Fibroblast of peridontal ligament (primary cell): ENCODE results near the gene STMN3.
A peak's percentile ranks its signal among the peaks of the same experiment; 100 is the strongest.
"Not testable (repeated sequence)": the region's sequence is repeated elsewhere in the genome, so short reads cannot be mapped to it uniquely, and the experiment has no call there.

Source experiments
- DNase-seq: peaks from one replicate; pipeline ENCODE4 v3.0.0-alpha.2; 2010; ENCODE audit errors: extremely low read depth

Gene STMN3

DNA sequence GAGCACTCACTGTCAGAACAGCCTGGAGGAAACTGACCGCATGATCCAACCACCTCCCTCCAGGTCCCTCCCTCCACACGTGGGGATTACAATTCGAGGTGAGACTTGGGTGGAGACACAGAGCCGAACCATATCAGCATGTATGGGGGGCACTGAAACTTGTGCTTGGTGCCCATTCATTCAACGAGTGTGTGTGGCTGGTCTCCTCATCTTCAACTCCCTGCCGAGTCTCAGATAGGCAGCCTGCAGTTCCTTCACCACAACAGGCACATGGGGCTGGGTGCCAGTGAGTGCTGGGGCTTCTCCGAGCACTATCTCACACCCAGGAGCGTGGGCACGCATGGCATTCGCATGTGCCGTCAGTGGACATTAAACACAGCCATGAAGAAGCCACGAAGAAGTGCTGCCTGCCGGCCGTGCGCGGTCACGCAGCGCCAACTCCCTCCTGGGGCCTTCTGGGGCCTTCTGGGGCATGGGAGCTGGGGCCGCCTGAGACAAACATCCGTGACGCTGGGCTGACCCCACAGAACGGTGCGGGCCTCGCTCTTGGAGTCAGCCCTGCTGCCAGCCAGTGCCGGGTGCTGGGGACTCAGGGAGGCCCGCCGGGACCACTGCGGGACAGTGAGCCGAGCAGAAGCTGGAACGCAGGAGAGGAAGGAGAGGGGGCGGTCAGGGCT lies 4.2 kb upstream of the STMN3 start:
- no peak for DNase-seq

DNA sequence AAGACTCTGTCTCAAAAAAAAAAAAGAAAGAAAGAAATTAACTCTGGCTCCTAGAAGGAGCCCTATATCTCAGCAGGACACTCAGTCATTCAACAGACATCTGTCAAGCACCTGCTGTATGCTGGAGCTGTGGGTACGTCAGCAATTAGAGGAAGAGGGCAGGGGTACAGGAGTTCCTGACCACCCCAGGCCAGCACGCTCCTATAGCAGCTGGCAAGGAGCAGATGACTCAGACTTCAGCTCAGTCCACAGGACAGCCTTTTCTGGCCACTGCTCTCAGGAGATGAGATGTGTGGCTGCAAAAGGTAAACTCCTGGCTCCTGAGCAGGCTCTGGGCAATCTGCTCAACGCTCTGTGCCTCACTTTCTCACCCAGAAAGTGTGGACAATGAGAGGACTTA lies 3.2 kb upstream of the STMN3 start:
- no peak for DNase-seq

DNA sequence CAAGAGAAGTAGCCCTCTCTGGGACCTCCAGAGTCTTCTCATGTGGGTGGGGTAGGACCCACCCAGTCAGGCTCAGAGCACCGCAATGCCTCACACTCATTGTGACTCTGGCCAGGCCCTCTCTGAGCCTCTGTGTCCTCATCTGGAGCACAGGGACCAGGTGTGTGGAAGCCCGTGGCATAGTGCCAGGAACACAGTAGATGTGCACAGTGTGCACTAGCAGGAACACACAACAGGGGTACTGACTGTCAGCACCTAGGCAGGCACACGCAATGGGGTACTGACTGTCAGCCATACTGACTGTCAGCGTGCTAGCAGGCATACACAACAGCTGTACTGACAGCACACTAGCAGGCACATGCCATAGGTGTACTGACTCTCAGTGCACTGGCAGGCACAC lies 2.0 kb upstream of the STMN3 start:
- DNase-seq = no peak

DNA sequence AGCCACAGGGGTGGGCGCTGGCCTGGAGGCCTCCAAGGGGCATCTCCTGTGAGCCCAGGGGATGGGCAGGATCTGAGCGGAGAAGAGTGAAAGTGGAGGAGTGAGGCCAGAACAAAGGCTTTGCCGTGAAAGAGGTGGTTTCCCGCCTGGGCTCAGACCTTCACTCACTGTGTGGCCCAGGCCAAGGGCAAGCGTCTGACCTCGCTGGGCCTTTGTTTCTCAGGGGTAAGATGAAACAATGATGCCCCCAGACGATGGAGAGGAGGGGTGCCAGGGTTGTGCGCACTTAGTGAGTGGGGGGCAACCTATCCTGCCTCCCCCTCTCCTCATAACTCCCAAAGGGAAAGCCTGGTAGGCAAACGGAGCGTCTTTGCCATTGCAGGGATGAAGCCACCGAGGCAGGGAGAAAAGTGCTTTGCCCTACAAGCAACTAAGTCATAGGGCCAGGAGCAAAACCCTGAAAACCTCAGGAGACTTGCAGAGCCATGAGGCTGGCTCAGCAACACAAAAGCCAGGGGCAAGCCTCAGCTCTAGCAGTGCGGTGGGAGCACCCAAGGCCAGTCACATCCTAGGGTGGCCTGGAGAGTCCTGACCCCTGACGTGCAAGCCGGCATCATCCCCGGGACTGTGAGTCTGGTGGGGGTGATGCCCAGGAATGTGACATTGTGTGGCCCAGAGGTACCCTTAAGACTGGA lies 897 bp upstream of the STMN3 start:
- DNase-seq = no peak

GRCh38 chr20:63652192-63652980 lies 838 bp downstream of the STMN3 start:
- DNase-seq = no peak

- no peak for DNase-seq
Observed at GRCh38 chr20:63651942-63652191, 1.4 kb downstream of the STMN3 start.

GRCh38 chr20:63650486-63650885 lies 2.7 kb downstream of the STMN3 start:
- DNase-seq = not testable (repeated sequence)

- DNase-seq = no peak
Observed at GRCh38 chr20:63648895-63649589, 4.2 kb downstream of the STMN3 start.

DNA sequence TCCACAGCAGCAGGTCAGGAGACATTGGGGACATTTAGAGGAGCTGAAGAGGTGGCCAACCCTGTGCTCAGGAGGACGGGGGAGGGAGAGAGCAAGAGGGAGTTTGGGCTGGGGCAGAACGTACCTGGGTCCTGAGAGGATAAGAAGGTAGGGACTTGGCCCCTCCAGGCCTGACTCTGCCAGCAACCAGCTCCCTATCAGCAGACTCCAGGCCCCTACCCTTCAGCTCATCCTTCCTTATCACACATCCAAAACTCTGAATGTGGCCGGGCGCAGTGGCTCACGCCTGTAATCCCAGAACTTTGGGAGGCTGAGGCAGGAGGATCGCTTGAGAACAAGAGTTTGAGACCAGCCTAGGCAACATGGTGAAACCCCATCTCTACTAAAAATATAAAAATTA lies 5.0 kb downstream of the STMN3 start:
- DNase-seq = no peak

DNA sequence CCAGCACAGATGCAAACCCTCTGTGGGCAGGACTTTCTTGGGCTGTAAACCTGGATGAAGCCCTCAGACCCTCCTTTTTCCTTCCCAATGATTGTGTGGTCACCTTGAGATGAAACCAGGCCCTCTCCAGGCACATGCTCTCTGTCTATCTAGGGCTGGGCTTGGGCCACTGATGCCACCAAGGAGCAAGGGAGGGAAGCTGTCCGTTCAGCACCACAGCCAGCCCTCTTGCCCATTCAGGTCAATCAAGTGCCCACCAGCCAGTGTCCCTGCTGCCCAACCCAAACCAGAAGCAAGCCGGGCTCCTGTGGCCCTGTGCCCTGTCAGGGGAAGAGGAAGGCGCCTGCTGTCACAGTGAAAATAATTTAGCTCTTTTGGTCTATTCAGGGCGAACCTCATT lies 8.0 kb downstream of the STMN3 start:
- DNase-seq = no peak

DNA sequence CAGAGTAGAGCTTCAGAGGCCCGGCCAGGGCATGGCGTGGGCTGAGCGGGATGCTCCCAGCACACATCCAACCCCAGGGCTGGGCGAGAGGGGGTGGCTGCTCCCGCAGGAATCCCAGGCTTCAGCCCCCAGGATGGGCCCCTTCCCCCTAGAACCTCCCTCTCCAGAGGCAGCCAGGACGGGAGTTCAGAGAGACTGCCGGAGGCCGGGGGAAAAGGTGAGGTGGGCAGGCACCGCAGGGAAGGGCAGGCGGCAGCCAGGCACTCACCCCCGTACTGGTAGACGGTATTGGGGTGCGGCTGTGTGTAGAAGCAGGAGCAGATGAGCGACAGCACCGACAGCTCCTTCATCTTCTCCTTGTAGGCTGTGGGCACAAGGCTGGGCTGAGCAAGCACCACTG lies 9.3 kb downstream of the STMN3 start:
- DNase-seq = no peak

GRCh38 chr20:63643499-63643898 lies 9.7 kb downstream of the STMN3 start:
- no peak for DNase-seq

DNA sequence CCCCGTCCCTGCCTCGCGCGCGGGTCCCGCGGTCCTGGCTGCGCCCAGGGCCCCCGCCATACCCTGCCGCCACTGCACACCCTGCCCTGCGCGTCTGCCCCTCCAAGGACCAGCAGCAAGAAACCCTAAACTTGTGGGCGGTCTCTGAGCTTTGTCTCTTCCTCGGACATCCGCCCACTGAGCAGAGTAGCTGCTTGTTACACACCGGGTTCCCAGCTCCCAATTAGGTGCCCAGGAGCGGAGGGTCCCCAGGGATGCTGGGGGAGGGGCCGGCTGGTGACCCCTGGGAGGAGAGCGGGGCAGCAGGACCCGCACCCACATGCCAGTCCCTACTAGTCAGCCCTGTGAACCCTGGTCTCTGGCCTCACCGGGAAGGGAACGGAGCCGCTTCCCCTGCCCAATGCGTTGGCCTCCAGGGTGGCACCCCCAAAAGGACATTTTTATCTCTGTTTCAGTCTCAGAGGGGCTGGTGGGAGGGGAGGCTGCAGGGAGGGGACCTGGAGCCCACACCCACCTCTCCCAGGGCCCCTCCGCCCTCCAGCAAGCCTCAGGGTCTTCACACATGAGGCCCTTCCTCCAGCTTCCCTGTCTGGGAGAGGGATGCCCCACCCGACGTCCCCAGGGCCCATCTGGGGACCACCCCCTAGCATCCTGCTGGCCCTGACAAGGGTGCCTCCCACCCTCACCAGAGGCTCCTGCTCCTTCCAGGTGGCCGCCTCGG lies 10.5 kb downstream of the STMN3 start:
- DNase-seq = no peak

DNA sequence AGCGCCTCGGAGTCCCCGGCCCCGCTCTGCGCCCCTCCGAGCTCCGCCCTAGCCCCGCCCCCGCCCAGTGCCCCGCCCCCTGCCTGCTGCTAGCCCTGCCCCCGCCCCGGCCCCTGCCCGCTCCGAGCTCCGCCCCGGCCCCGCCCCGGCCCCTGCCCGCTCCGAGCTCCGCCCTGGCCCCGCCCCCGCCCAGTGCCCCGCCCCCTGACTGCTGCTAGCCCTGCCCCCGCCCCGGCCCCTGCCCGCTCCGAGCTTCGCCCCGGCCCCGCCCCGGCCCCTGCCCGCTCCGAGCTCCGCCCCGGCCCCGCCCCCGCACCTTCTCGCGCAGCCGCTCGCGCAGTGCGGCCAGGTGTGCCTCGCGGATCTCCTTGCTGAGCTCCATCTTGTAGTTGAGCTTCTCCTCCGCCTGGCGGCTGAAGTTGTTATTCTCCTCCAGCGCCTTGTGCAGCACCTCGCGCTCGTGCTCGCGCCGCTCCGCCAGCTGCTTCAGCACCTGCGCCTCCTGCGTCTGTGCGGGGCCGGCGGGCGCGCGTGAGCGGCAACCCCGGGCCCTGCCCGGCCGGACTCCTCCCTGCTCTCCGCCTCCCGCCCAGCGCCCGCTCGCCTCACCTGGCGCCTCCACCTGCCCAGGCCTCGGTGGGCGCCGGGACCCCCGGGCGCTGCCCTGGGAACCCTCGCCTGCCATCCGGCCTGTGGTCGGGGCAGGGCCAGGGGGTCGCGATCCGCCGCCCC lies 11.3 kb downstream of the STMN3 start:
- DNase-seq = peak; percentile 46

- no peak for DNase-seq
Observed at GRCh38 chr20:63641146-63641791, 12.0 kb downstream of the STMN3 start.

- not testable (repeated sequence) for DNase-seq
Observed at GRCh38 chr20:63640686-63641085, 12.5 kb downstream of the STMN3 start.

- DNase-seq = no peak
Observed at GRCh38 chr20:63640086-63640485, 13.1 kb downstream of the STMN3 start.

DNA sequence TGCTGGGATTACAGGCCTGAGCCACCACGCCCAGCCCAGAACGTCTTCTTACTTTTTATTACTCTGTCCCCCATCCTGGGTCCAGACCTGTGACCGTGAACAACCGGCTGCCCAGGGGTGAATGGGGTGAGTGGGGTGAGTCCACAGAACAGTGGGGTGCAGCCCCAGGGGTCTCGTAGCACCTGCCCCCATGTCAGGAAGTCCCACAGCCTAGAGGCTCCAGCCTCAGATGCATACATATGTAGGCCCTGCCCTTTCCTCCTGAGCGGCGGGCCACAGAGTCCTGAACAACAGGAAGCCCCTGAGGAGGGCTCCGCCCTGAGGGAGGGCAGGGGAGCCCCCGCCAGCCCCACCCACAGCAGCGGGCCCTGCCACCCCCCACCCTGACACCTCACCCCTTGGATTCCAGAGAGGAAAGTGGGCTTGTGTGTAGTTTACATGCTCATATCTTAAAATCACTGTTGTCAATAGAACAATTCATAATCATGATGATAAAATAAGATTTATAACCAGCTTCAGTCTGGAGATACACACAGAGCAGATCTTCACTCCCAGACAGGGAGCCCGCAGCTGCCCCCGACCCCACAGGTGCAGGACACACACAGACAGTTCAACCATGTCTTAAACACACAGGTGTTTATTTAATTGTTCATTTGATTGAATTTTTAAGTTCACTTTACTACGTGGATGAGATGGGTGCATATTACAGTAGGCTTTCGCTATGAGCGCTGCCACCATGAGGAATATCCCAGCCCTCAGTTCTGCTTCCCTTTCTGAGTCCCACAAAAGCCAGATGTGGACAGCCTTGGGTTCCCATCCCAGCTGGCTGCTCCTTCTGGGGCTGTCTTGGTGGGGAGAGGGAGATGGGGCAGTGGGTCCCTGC lies 13.9 kb downstream of the STMN3 start:
- no peak for DNase-seq

DNA sequence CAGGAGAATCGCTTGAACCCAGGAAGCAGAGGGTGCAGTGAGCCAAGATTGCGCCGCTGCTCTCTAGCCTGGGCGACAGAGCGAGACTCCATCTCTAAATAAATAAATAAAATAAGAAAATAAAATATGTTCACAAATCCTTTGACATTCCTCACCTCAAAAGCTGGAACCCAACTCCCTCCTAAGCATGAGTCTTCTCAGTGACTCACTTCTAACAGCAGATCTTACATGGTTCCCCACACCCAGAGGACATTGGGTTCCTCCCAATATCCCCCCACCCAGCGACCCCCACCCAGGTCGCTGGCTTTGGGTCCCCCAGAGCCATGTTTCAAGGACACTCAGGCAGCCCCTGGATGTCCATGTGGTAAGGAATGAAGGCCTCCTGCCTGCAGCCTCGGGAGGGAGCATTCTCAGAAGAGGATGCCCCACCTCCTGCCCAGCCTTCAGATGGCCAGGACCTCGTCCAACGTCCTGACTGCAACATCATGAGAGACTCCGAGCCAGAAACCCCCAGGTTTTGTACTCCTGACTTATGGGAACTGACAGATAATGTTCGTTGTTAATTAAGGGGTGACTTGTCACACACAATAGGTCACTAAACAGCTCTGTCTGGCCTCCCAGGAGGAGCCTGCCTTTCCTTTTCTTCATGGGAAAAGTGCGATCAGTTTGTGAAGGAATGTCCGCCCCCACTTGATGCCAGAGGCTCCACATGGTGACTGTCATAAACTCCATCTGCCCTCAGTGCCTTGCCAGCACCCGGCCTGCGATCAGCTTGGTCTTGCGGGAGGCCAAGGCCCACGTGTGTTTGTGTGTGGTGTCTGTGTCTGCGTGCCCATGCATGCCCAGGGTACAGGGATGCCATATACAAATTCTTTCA lies 16.2 kb downstream of the STMN3 start:
- no peak for DNase-seq
